ENCODE data around the gene STRIP1. TPM values are rescaled to one million over a fixed set of nuclear protein-coding genes. Genes with fewer than 3 reads are reported as not detected.
A peak's percentile ranks its signal among the peaks of the same experiment; 100 is the strongest.

The STRIP1 gene
- polyA plus RNA-seq, 1 of the 3 experiments (the other 2 are of a cell fraction): 34.6 TPM

- POLR2A ChIA-PET: interaction anchor here (0.7 to 2.7 kb wide), 11 partner anchors 9 to 439 kb away, joined by 3 to 18 read pairs (median 4); no protein-coding TSS in a partner anchor
- peaks cover 56% of the 10 kb centered on the region for H3K79me2 ChIP-seq (ENCODE audit: insufficient read depth)
Observed at GRCh38 chr1:109985247-109986053, 49.0 kb upstream of the STRIP1 start.

More at GRCh38 chr1:109985247-109986053, 49.0 kb upstream of the STRIP1 start:
- no peaks in the 10 kb centered on the region for H3K9me3 ChIP-seq
- peaks cover 3% of the 10 kb centered on the region for H3F3A ChIP-seq (replicated peaks; ENCODE audit: insufficient read depth)
- peak overlapping the region; percentile 91 to 94 for H3K4me3 ChIP-seq (ENCODE audit: low read depth in 2 of 2, low read length in 1 of 2)
- H3K27me3 ChIP-seq (ENCODE audit: insufficient read depth): no peaks in the 10 kb centered on the region
- H3K9ac ChIP-seq: peak overlapping the region; percentile 92
- WGBS (ENCODE audit: low lambda C conversion rate): 9% methylated on average over 14 of the region's 22 CpGs
- CTCF ChIA-PET: interaction anchor here (0.6 to 18.3 kb wide), 53 partner anchors 8 to 495 kb away, joined by 3 to 822 read pairs (median 7); partner anchors contain the start of genes AMIGO1 and GSTM4
- H3K4me2 ChIP-seq: peak overlapping the region; percentile 93
- TF ChIP-seq USF1 (IDR thresholded peaks at IDR 0.05; ENCODE audit: borderline replicate concordance, low read depth) (no peak), SMC3 (IDR thresholded peaks at IDR 0.05; ENCODE audit: low read depth, low read length) (no peak), MEF2A (IDR thresholded peaks at IDR 0.05; ENCODE audit: borderline replicate concordance, low read depth) (no peak), IRF3 (IDR thresholded peaks at IDR 0.05; ENCODE audit: low read depth, low read length) (no peak), ZBTB33 (IDR thresholded peaks at IDR 0.05; ENCODE audit: borderline replicate concordance, low read depth) (no peak), EP300 (IDR thresholded peaks at IDR 0.05; ENCODE audit: borderline replicate concordance in 1 of 2, low read depth in 1 of 2, low read length in 1 of 2) (no peak), TEAD4 (IDR thresholded peaks at IDR 0.05; ENCODE audit: borderline replicate concordance, insufficient read depth) (no peak), GABPA (IDR thresholded peaks at IDR 0.05; ENCODE audit: low read depth) (no peak), POLR2AphosphoS5 (IDR thresholded peaks at IDR 0.05; ENCODE audit: low read depth, low read length) (no peak), FOSL2 (IDR thresholded peaks at IDR 0.05; ENCODE audit: borderline replicate concordance, low read depth) (no peak), CTCF (IDR thresholded peaks at IDR 0.05) (no peak), MAX (IDR thresholded peaks at IDR 0.05; ENCODE audit: low read depth) (no peak), TAF1 (IDR thresholded peaks at IDR 0.05; ENCODE audit: borderline replicate concordance, low read depth, low read length) (no peak), MXI1 (IDR thresholded peaks at IDR 0.05; ENCODE audit: low read depth, low read length) (no peak)
- peak overlapping the region; percentile 37; the same call in 1 of the 2 replicates for H2AFZ ChIP-seq (ENCODE audit: low read depth)
- H4K20me1 ChIP-seq (ENCODE audit: insufficient read depth): peaks cover 39% of the 10 kb centered on the region
- DNase-seq: no peak
- peaks cover 16 to 20% of the 10 kb centered on the region in 2 experiments for H3K36me3 ChIP-seq (replicated peaks in 1 of 2; ENCODE audit: control insufficient read depth in 1 of 2, insufficient read depth in 2 of 2, low read length in 1 of 2)
- peak overlapping the region; percentile 89 for H3K27ac ChIP-seq (ENCODE audit: low read depth in 2 of 2, low read length in 1 of 2)
- peaks cover 16 to 24% of the 10 kb centered on the region in 2 experiments; a peak in 3 of 4 replicates for H3K4me1 ChIP-seq (ENCODE audit: control insufficient read depth in 1 of 2, insufficient read depth in 2 of 2, low read depth in 1 of 2, low read length in 1 of 2)
- H3K9me2 ChIP-seq: no peaks in the 10 kb centered on the region
